ENCODE results near the gene SYT13.

Gene SYT13

GRCh38 chr11:45213717-45214116 is 72.4 kb downstream of the SYT13 start:
- H3K4me3 Mint-ChIP-seq: no peak overlapping the region
- H3K27ac Mint-ChIP-seq: no peak overlapping the region
- no peaks in the 10 kb centered on the region for H3K9me3 Mint-ChIP-seq
- H3K27me3 Mint-ChIP-seq: no peaks in the 10 kb centered on the region
- H3K36me3 Mint-ChIP-seq (ENCODE audit: low read depth): peaks cover 5% of the 10 kb centered on the region
- peaks cover 3% of the 10 kb centered on the region for H3K4me1 Mint-ChIP-seq (ENCODE audit: low read depth)

GRCh38 chr11:45213316-45213665 is 72.8 kb downstream of the SYT13 start:
- H3K36me3 Mint-ChIP-seq (ENCODE audit: low read depth): peaks cover 5% of the 10 kb centered on the region
- H3K27me3 Mint-ChIP-seq: no peaks in the 10 kb centered on the region
- H3K9me3 Mint-ChIP-seq: no peaks in the 10 kb centered on the region
- no peak overlapping the region for H3K4me3 Mint-ChIP-seq
- peaks cover 3% of the 10 kb centered on the region for H3K4me1 Mint-ChIP-seq (ENCODE audit: low read depth)
- H3K27ac Mint-ChIP-seq: no peak overlapping the region

- peaks cover 5% of the 10 kb centered on the region for H3K36me3 Mint-ChIP-seq (ENCODE audit: low read depth)
- peaks cover 3% of the 10 kb centered on the region for H3K4me1 Mint-ChIP-seq (ENCODE audit: low read depth)
- no peak overlapping the region for H3K27ac Mint-ChIP-seq
- H3K4me3 Mint-ChIP-seq: no peak overlapping the region
- no peaks in the 10 kb centered on the region for H3K27me3 Mint-ChIP-seq
- no peaks in the 10 kb centered on the region for H3K9me3 Mint-ChIP-seq
Measured at GRCh38 chr11:45212566-45213315, 73.4 kb downstream of the SYT13 start.

GRCh38 chr11:45211732-45212131 is 74.4 kb downstream of the SYT13 start:
- Mint-ChIP-seq H3K4me1 (ENCODE audit: low read depth) (peaks cover 3% of the 10 kb centered on the region), H3K9me3 (no peaks in the 10 kb centered on the region), H3K36me3 (ENCODE audit: low read depth) (peaks cover 5% of the 10 kb centered on the region), H3K4me3 (no peak overlapping the region), H3K27ac (no peak overlapping the region), H3K27me3 (no peaks in the 10 kb centered on the region)

DNA sequence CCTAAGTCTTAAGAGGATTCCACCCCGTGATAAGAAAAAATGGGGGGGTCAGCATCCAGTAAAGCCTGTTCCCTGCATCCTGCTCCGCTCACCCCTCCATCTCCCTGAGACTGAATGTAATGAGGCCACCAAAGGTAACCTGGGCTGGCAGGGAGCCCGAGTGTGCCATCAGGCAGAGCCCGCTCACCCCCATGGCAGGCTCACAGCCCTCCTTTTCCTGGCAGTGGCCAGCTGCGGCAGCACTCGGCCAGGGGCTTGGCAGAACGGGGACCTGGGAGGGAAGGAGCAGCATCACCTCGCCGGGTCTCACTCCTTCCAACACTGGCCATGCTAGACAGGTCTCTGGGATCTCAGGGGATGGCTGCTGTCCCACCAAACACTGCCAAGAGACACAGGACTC is 75.3 kb downstream of the SYT13 start:
- Mint-ChIP-seq H3K27ac (no peak overlapping the region), H3K9me3 (no peaks in the 10 kb centered on the region), H3K4me1 (ENCODE audit: low read depth) (peaks cover 3% of the 10 kb centered on the region), H3K36me3 (ENCODE audit: low read depth) (peaks cover 5% of the 10 kb centered on the region), H3K27me3 (no peaks in the 10 kb centered on the region), H3K4me3 (no peak overlapping the region)

GRCh38 chr11:45209891-45210699 is 76.0 kb downstream of the SYT13 start:
- no peaks in the 10 kb centered on the region for H3K27me3 Mint-ChIP-seq
- H3K36me3 Mint-ChIP-seq (ENCODE audit: low read depth): peaks cover 5% of the 10 kb centered on the region
- H3K4me1 Mint-ChIP-seq (ENCODE audit: low read depth): peaks cover under 1% of the 10 kb centered on the region
- no peak overlapping the region for H3K4me3 Mint-ChIP-seq
- no peaks in the 10 kb centered on the region for H3K9me3 Mint-ChIP-seq
- no peak overlapping the region for H3K27ac Mint-ChIP-seq

GRCh38 chr11:45209000-45209879 is 76.9 kb downstream of the SYT13 start:
- H3K4me1 Mint-ChIP-seq (ENCODE audit: low read depth): no peaks in the 10 kb centered on the region
- no peaks in the 10 kb centered on the region for H3K9me3 Mint-ChIP-seq
- H3K36me3 Mint-ChIP-seq (ENCODE audit: low read depth): peaks cover 5% of the 10 kb centered on the region
- H3K4me3 Mint-ChIP-seq: no peak overlapping the region
- H3K27me3 Mint-ChIP-seq: no peaks in the 10 kb centered on the region
- no peak overlapping the region for H3K27ac Mint-ChIP-seq

- H3K4me1 Mint-ChIP-seq (ENCODE audit: low read depth): no peaks in the 10 kb centered on the region
- H3K27me3 Mint-ChIP-seq: no peaks in the 10 kb centered on the region
- no peaks in the 10 kb centered on the region for H3K9me3 Mint-ChIP-seq
- peaks cover 6% of the 10 kb centered on the region for H3K36me3 Mint-ChIP-seq (ENCODE audit: low read depth)
- no peak overlapping the region for H3K27ac Mint-ChIP-seq
- H3K4me3 Mint-ChIP-seq: no peak overlapping the region
Measured at GRCh38 chr11:45208135-45208534, 78.0 kb downstream of the SYT13 start.

DNA sequence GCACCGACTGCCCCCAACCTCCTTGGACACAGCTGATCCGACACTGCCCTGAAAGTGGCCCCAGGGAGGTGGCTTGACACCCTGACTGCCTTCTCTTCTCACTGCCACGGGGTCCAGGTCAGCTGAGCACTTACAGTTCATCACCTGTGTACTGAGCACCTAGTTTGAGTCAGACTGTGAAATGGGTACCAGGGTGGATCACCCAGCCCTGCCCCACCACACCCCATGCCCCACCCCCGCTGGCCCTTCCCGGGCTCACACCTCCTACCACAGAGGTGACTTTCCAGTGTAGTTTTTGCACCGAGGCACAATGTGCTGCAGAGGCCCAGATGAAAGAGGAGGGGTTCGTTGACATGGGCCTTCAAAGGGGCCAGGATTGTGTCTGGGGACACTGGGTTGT is 80.2 kb downstream of the SYT13 start:
- peaks cover 18% of the 10 kb centered on the region for H3K36me3 Mint-ChIP-seq (ENCODE audit: low read depth)
- no peaks in the 10 kb centered on the region for H3K27me3 Mint-ChIP-seq
- peaks cover 3% of the 10 kb centered on the region for H3K9me3 Mint-ChIP-seq
- H3K4me3 Mint-ChIP-seq: no peak overlapping the region
- H3K27ac Mint-ChIP-seq: no peak overlapping the region
- no peaks in the 10 kb centered on the region for H3K4me1 Mint-ChIP-seq (ENCODE audit: low read depth)

GRCh38 chr11:45204761-45205160 is 81.4 kb downstream of the SYT13 start:
- no peak overlapping the region for H3K27ac Mint-ChIP-seq
- H3K4me1 Mint-ChIP-seq (ENCODE audit: low read depth): no peaks in the 10 kb centered on the region
- no peaks in the 10 kb centered on the region for H3K27me3 Mint-ChIP-seq
- H3K4me3 Mint-ChIP-seq: no peak overlapping the region
- peaks cover 18% of the 10 kb centered on the region for H3K36me3 Mint-ChIP-seq (ENCODE audit: low read depth)
- H3K9me3 Mint-ChIP-seq: peaks cover 3% of the 10 kb centered on the region

DNA sequence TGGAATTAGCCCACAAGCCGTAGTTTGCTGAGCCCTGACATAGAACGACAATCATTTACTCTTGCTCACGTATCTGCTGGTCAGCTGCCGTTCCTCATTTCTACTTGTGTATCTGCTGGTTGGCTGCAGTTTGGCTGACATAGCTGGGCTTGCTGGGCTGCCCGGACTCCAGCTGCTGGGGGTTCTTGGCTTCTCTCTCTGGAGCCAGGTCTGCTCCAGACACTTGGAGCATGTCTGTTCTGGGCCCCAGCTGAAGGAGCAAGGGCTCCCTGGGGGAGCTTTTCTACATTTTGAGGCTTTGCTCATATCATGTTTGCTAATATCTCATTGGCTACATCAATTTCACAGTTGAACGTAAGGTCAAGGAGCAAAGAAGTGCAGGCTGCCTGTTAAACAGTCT is 92.4 kb downstream of the SYT13 start:
- no peak overlapping the region for H3K4me3 Mint-ChIP-seq
- peaks cover 12% of the 10 kb centered on the region for H3K36me3 Mint-ChIP-seq (ENCODE audit: low read depth)
- no peaks in the 10 kb centered on the region for H3K4me1 Mint-ChIP-seq (ENCODE audit: low read depth)
- no peaks in the 10 kb centered on the region for H3K27me3 Mint-ChIP-seq
- no peaks in the 10 kb centered on the region for H3K9me3 Mint-ChIP-seq
- no peak overlapping the region for H3K27ac Mint-ChIP-seq
